Activated effector memory CD4-positive, alpha-beta T cell treated with anti-CD3 and anti-CD28 coated beads, Interleukin-2, amount 50 U/mL, for 16 hours (primary cell): ENCODE measurements around the gene NEO1.

Experiments used
- DNase-seq: peaks from one replicate; pipeline ENCODE4 v3.0.0-alpha.2; 2020

NEO1 gene

GRCh38 chr15:73075160-73075859 is 23.0 kb downstream of the NEO1 start:
- DNase-seq: no peak

DNA sequence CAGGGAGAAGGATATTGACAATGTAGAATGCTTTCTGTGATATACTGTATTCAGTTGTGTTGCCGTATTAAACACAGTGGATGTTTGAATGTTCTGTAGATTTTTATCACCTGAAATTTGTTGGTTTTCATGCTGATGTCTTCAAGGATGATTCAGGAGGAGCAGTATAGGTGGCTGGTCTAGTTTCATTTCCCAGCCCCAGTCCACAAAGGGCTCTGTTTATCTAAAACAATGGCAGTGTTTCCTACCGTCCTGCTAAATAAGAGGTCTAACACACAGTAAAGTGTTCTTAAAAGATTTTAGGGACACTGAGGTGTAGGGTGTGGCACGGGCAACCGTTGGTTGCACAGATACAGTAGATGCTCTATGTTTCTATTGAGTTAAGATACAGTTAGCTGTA is 26.0 kb downstream of the NEO1 start:
- no peak for DNase-seq

DNA sequence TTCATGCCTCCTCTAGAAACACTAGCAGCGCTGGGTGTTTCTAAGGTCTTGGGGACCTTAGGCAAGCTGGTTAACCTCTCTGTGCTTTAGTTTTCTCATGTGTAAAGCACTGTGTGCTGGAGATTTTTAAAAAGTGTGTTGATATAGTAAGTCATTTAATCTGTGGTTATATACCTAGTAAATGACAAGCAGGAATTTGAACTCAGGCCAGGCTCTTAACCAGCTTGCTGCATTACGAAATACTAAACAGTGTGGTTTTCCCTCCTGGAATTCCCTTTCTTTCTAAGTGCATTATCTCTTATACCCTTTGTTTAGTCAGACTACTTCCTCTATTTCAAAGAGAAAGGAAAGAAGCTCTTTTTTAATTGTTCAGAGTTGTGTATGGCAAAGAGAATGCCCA is 26.5 kb downstream of the NEO1 start:
- DNase-seq: no peak

GRCh38 chr15:73079565-73079964 is 27.3 kb downstream of the NEO1 start:
- no peak for DNase-seq

DNA sequence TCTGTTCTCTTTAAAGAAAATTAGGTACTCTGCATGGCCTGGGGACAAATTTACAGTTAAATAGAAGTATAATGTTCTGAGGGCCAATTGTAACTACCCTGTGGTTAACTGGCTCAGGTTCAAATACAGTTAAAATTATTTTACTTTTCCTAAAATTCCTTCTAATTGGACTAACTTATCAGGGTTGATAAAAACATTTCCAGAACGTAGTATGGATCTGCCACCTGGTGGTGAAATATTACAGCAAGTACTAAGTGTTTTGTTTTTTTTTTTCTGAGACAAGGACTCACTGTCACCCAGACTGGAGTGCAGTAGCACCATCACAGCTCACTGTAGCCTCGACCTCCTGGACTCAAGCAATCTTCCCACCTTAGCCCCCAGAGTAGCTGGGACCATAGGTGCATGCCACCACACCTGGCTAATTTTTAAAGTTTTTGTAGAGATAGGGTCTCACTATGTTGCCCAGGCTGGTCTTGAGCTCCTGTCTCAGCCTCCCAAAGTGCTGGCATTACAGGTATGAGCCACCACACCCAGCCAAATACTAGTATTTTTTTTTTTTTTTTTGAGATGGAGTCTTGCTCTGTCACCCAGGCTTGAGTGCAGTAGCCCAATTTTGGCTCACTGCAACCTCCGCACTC is 29.2 kb downstream of the NEO1 start:
- DNase-seq: no peak

DNA sequence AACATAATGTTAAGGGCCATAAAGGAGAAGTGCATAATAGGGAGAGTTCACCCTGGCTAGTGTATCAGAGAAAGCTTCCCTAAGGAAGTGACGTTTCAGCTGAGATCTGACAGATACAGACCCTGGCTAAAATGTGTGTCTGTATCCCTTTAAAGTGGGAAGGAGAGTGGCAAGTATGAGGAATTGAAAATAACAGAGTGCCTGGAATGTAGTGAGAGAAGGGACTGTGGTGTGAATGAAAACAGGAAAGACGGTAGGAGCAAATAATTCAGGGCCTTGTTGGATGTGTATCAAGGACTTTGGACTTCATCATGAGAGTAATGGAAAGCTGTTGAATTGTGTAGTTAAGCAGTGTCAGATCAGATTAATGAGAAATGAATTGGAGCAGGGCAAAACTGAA is 30.5 kb downstream of the NEO1 start:
- no peak for DNase-seq

DNA sequence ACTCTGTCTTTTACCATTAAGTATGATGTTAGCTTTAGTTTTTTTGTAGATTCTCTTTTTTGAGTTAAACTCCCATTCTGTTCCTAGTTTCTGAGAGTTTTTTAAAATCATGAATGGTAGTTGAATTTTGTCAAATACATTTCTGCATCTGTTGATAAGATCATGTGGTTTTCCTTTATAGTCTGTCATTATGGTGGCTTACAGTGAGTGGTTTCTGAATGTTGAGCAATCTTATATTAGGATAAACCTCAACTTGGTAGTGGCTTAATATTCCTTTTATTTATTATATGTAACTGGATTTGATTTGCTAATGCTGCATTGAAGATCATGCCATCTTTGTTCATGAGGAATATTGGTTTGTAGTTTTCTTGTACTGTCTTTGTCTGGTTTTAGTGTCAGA is 34.8 kb downstream of the NEO1 start:
- DNase-seq: no peak

GRCh38 chr15:73105064-73105463 is 52.8 kb downstream of the NEO1 start:
- no peak for DNase-seq

DNA sequence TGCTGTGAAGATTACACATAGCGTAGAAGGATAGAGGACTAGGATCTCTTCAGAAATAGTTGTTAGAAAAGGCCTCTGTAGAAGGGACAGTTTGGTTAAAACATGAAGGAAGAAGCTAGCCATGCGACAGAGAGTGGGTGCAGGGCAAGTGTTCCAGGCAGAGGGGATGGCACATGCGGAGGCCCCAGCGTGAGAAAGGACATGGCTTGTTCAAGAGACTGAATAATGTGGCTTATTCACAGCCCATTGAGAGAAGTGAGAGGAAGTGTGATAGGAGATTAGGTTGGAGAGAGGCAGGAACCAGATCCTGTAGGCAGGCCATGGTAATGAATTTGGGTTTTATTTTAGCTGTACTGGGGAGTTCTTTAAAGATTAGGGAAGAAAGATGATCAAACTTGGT is 56.4 kb downstream of the NEO1 start:
- DNase-seq: no peak

DNA sequence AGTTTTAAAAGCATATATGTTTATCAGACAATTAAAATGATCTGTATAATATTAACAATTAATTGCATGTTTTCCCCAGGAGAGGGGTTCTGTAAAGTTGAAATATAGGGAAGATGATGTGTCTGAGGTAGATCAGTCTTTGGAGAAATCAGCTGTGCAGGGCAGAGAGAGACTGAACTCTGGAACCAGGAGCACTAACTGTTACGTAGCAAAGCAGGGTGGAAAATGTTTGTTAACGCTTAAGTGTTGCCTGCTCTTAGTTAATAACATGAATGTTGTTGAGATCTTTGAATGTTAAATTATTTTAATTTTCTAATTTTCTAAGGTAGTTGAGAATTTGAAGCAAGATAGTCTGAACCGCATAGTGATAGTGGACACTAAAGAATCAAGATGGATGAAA is 57.5 kb downstream of the NEO1 start:
- no peak for DNase-seq

DNA sequence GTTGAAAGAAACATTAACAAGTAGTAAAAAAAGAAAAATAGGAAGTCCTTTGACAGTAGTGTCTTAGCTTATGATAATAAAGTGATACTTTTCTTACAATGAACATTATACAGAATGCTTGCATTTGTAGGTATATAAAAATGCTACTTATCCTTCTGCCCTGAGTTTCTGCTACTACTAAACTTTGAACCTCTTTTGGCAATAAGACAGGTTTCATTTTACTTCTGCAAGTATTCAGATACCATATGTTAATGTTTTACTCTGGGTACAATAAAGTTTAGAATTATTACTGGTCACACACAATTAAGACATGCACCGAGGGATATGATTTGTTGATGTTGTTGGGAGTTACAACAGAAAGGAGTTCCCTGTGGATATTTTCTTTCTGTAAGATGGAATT is 57.9 kb downstream of the NEO1 start:
- no peak for DNase-seq

GRCh38 chr15:73114064-73114463 is 61.8 kb downstream of the NEO1 start:
- no peak for DNase-seq

- no peak for DNase-seq
Measured at GRCh38 chr15:73116164-73116563, 63.9 kb downstream of the NEO1 start.

DNA sequence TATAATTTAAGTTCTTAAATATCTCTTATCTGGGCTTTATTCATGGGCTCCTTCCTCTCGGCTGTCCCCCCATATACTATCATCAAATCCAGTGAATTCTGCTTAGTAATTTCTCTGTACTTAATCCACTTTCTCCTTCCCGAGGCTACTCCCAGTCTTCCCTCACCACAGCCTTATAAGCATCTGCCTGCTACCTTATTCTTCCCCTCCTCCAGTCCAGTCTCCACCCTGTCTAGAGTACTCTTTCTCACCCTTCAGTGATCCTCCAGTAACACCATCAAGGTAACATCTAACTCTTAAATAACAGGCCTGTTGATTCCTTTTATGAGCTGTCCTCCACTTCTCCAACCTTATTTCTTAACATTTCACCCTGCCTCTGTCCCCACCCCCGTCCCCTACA is 65.8 kb downstream of the NEO1 start:
- DNase-seq: no peak

DNA sequence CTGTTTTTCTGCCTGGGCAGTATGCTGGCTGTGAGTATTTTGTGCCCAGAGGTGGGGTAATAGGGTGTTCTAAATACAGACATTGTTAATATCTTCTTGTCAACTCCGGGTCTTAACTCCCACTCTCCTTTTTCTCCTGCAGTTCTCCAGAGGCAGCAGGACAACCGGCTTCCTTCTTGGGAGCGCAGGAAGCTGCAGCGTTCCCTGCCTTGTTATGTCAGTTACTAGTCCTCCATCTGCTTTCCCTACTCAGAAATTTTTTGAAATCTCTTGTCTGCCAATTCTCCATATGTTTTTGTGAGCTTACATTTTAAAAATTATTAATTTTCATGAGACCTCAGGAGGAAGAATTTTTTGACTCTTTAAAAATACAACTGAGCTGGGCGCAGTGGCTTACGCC is 67.2 kb downstream of the NEO1 start:
- DNase-seq: no peak

DNA sequence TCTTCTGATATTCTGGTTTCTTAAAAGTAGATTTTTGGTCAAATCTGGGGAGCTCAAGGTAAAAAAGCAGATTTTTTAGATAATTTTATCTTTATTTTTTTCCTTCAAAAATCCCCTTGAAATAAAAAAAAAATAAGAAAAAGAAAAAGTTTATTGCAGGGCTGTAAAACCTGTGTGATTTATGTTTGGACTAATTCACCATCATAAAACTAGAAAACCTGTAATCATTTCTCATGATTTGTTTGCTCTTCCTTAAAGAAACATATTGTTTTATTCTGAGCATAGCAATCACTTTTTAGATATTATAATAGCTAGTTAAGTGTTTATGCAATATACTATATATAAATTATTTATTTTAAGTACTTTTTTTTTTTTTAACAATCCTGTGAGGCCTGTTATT is 68.0 kb downstream of the NEO1 start:
- DNase-seq: no peak

- DNase-seq: no peak
Measured at GRCh38 chr15:73125219-73125618, 73.0 kb downstream of the NEO1 start.

- peak; percentile 66 for DNase-seq
Measured at GRCh38 chr15:73127302-73127936, 75.2 kb downstream of the NEO1 start.

DNA sequence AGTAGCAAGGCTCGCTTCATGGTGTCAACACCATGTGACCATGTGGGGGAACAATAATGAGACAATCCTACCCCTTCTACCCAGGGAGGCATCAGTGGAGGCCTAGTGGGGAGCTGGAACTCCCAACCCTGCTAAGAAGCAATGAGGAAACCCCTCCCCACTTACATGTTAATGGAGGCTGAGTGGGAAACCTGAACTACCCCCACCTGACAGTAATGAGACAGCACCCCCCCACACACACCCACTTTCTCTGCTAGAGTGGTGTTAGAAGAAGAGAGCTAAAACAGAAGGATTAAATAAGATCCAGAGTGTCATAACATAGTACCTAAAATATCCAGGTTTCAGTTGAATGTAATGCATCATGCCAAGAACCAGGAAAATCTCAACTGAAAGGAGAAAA is 78.6 kb downstream of the NEO1 start:
- no peak for DNase-seq

GRCh38 chr15:73134196-73134595 is 81.9 kb downstream of the NEO1 start:
- DNase-seq: no peak

GRCh38 chr15:73139041-73139743 is 86.9 kb downstream of the NEO1 start:
- no peak for DNase-seq

DNA sequence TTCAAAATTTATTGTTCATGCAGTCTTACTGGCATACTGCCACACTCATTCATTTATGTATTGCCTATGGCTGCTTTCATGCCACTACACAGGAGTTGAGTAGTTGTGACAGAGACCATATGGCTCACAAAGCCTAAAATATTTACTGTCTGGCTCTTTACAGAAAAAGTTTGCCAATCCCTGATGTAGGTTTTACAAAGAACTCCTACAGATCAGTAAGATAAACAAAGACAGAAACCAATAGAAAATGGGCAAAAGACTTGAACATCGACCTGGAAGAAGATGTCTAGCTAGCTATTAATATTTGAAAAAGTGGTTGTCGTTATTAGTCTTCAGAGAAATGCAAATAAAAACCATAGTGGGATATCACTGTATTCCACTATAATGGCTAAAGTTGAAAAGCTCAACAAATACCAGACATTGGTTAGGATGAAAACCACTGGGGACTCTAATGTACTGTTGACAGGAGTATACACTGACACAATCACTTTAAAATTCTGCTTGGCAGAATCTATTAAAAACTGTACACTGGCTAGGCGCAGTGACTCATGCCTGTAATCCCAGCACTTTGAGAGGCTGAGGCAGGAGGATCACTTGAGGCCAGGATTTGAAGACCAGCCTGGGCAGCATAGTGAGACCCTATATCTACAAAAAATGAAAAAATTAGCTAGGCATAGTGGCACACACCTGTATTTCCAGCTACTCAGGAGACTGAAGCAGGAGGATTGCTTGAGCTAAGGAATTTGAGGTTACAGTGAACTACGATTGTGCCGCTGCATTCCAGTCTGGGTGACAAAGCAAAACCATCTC is 87.7 kb downstream of the NEO1 start:
- no peak for DNase-seq
